ENCODE measurements around the gene UPP2.

The UPP2 gene

DNA sequence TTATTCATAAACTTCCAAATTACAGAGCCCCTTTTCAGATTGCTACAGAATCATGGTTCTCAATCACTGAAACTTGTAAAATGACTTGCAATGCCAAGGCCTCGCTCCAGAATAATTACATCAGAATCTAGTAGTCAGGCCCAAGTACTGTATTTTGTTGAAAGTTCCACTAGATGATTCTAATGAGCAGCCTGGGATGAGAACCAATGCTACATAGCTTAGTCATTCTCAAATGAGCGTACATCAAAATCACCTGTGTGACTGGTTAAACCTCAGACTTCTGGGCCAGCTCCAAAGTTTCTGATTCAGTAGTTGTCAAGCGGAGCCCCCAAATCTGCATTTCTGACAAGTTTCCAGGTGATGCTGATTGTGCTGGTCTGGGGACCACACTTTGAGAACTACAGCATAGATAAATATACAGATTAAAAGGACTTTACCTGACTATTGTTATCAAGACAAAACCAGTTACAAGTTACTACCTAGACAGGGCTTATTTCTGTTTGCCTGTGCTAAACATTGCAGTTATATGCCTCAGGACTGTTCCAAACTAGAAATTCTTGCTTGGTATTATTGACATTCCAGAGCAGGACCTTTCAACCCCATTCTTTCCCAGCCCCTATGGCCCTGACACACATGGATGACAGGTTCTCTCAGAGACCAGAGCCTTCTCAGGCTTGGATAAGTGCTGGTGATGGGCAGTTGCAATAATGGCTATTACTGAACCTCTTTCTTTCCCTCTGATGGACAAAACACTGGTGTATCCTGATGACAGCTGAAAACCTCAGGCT, 83.1 kb downstream of the UPP2 start:
- Histone ChIP-seq H3K4me2 (ENCODE audit: low read depth, low read length, poor library complexity, severe bottlenecking) (no peak overlapping the region), H3F3A (ENCODE audit: low read depth) (no peaks in the 10 kb centered on the region), H4K20me1 (ENCODE audit: insufficient read depth, low read length, poor library complexity, severe bottlenecking) (no peaks in the 10 kb centered on the region), H3K9me3 (ENCODE audit: insufficient read depth, low read depth, low read length) (no peaks in the 10 kb centered on the region), H2AFZ (ENCODE audit: low read length) (no peak overlapping the region), H3K9me2 (replicated peaks; ENCODE audit: low read depth, low read length) (no peaks in the 10 kb centered on the region), H3K4me1 (ENCODE audit: insufficient read depth, low read length, poor library complexity, severe bottlenecking) (no peaks in the 10 kb centered on the region), H3K79me2 (ENCODE audit: insufficient read depth, low read length) (no peaks in the 10 kb centered on the region), H3K27me3 (ENCODE audit: insufficient read depth, low read length, poor library complexity, severe bottlenecking) (no peaks in the 10 kb centered on the region), H3K4me3 (ENCODE audit: low read length, poor library complexity, severe bottlenecking) (no peak overlapping the region), H3K36me3 (ENCODE audit: insufficient read depth, low read length) (no peaks in the 10 kb centered on the region), H3K9ac (ENCODE audit: low read depth, low read length, poor library complexity, severe bottlenecking) (no peak overlapping the region)
- TF ChIP-seq EZH2phosphoT487 (IDR thresholded peaks at IDR 0.05; ENCODE audit: borderline replicate concordance), result no peak
- TF ChIP-seq, protein P1, sequence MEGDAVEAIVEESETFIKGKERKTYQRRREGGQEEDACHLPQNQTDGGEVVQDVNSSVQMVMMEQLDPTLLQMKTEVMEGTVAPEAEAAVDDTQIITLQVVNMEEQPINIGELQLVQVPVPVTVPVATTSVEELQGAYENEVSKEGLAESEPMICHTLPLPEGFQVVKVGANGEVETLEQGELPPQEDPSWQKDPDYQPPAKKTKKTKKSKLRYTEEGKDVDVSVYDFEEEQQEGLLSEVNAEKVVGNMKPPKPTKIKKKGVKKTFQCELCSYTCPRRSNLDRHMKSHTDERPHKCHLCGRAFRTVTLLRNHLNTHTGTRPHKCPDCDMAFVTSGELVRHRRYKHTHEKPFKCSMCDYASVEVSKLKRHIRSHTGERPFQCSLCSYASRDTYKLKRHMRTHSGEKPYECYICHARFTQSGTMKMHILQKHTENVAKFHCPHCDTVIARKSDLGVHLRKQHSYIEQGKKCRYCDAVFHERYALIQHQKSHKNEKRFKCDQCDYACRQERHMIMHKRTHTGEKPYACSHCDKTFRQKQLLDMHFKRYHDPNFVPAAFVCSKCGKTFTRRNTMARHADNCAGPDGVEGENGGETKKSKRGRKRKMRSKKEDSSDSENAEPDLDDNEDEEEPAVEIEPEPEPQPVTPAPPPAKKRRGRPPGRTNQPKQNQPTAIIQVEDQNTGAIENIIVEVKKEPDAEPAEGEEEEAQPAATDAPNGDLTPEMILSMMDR (conservative IDR thresholded peaks at IDR 0.05; ENCODE audit: low read length), result no peak

Measured in Loucy (cell line).